HG03342 (cell line): ENCODE data around the gene ARAP2.

ENCODE experiments used
- ATAC-seq: cut with Tn5 transposase; IDR thresholded peaks from one replicate; pipeline ENCODE4 v1.9.1; 2021; ENCODE audit warnings: mild to moderate bottlenecking, moderate library complexity; ENCODE audit not compliant: unreplicated experiment

ARAP2 gene

DNA sequence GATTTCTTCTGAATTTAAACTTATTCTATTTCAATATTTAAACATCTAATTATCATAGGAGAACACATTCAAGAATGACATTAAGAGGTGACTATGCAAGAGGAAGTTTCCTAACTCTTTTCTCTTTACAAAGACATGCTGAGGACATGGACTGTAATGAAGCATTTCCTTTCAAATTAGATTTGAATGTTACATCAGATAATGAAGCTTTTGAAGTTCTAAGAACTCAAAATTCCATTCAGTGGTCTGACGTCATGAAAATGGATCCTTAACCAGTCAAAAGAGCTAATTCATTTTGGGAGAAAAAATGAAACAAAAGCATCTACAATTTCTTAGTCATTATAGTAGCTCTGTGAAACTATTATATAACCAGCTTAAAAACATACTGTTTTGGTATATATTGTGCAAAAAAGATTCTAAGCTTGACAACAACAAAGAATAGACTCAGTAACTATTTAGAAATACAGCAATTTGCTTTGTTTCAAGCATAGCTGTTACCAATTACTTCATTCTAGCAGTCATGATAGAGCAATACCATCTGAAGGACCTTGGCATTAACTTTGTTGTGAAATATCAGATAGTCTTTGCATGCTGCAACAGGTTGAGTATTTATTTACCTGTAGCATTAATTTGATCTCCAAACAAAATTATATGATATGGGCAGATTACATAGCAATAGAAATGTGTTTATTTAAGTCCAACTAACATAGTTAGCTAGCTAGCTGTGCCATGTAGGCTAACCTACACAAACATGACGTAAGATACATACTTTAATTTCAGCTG is 23.4 kb upstream of the ARAP2 start:
- ATAC-seq = no peak

DNA sequence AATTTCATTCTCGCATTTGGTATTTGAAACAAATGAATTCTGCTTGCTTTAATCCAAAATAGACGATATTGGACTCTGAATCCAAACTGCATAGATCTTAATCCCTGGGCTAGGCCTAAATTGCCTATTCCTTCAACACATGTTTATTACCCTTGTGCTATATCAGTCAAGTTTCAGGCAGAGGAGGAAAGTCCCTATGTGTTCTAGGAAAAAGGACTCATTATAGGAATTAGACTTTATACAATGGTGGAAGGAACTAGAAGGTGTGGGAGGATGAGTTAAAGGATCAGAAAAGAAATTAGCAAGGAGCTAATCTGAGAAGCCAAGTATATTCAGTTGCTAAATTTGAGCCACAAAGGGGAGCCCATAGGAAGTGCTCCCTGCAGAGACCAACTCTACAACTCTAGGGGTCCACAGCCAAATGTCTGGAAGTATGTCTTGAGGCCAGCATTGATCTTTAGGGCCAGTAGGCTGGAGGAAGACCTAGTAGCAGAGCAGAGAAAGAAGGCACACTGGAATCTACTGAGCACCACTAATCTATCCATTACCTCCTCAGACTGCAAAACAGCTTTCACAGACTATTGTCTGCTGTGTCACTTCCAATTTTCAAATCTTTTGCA is 20.0 kb upstream of the ARAP2 start:
- no peak for ATAC-seq

DNA sequence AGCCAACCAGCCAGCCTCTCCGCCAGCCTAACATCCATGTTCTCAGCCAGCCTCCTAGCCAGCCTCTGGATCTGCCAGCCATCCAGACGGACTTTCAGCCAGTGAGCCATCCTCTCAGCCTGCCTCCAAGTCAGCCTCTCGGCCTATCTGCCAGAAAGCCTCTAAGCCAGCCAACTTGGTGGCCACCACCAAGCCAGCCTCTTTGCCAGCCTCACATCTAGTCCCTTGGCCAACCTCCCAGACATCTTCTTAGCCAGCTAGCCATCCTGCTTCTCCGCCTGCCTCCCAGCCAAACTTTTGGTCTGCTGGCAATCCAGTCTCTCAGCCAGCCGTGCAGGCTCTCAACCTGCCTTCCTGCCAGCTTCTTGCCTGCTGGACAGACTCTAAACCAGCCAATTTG is 16.4 kb upstream of the ARAP2 start:
- ATAC-seq = no peak

DNA sequence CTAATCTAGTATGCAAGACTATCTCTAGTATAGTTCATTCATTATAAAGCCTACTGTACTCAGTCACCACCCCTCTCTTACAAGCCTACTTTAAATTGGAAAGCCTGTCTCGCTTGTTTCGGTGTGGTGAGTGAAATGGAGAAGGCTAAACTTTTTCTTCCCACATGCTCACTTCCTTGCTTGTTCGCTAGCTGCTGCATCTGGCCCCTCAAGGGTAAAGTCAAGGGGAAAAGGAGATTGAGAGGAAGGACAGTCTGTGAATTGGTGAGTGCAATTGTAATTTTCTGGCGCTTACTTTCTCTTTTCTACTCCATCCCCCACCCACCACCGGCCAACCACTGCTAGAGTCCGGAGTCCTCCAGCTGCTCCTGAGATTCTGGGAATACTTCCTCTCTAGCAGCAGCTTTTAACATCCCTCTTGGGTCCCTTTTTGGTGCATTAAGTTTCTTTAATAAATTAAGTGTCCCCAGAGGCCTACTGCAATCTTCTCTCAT is 12.1 kb upstream of the ARAP2 start:
- peak; percentile 58 for ATAC-seq

DNA sequence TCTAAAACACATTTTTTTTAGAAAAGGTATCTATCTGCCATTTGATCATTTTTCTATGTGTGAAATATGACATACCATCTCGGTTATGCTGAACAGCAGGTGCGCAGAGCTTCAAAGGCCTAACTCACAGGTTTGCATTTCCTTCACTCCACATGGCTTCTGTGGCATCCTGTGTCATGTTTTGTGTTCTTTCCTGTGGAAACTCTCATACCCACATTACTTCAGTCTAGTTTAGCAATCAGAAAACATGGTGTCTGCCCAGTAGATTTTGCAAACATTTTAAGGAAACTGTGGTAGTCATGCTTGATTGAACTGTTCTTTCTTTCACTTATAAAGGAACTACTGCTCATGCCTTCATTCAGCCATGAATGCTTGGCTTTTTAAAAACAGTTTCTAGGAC is 11.3 kb upstream of the ARAP2 start:
- peak; percentile 83 for ATAC-seq

DNA sequence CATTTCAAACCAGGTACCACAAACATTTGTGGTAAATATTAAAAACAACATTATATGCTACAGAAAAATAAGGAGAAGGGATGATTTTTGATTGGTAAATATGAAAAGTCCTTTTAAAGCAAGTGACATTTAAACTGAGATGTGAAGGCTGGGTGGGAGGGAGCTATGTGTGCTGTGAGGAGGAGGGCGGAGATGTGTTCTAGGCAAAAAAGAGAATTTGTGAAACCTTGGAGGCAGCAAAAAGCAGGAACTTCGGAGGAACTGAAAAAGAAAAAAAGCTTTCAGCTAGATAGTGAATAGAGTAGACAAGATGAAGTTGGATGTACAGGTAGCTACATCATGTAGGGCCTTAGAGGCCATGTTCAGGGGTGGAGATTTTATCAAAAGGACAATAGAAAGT is 10.1 kb upstream of the ARAP2 start:
- no peak for ATAC-seq

DNA sequence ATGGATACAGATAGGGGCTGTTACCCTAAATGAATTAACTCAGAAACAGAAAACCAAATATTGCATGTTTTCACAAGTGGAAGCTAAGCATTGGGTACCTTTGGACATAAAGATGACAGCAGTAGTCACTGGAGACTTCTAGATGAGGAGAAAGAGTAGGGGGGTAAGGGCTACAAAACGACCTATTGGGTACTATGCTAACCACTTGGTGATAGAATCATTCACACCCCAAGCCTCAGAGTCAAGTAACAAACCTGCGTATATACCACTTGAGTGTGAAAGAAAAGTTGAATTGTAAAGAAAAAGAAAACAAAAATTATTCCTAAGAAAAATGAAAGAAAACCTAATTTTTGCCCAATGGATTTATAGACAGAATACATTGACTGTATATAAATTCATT is 7.7 kb upstream of the ARAP2 start:
- no peak for ATAC-seq

DNA sequence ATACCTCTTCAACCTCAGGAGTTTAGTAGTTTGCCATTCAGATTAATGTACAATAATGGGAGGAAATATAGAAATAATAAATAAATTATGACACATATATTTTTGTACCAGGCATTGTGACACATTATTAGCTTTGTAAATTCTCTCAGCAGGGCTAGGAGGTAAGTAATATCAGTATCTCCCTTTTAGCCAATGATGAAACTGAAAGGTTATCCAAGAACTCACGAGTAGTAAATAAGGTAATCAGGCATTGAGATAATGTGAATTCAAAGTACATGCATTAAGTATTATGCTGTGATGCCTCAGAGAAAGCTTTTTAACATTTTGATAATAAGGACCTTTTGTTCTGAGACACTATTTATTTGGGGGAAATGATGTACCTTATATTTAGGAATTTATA is 5.3 kb upstream of the ARAP2 start:
- no peak for ATAC-seq

DNA sequence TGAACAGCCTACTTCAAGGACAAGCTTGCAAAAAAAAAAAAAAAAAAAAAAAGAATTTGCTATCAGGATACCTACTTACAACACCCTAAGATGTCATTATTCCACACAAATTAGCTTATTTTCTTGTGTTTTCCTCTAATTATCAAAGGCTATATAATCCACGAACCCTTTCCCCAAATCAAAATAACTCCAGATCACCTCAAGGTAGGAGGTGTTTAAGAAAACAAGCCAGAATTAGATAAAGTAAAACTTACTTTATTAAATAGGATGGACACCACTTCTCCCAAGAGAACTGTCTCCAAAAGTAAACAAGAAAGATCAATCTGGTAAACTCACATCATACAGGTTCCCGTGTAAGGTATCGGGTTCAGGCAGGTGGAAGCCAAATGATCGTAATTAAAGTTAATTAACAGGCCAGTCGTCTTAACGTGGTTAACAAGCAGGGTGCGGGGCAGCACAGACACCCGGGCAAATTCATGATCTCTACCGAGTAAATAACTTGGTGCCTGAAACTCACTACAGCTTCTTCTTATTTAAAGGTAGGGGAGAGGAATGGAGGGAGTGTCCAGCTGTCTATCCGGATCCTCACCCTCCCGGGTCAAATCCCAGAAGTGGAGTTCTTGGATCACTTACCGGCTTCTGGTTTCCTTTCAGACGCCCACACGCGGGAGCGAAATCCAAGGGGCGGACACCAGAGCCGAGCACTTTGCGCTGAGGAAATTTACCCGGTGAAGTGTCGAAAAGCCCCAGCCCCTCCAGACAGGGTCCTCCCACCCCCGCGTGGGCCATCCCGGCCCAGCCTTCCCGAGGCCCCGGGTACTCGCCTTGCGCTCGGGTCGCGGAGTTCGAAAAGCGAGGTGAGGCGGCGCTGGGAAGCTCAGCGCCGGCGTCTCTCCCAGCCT is 708 bp downstream of the ARAP2 start:
- ATAC-seq = peak; percentile 26

DNA sequence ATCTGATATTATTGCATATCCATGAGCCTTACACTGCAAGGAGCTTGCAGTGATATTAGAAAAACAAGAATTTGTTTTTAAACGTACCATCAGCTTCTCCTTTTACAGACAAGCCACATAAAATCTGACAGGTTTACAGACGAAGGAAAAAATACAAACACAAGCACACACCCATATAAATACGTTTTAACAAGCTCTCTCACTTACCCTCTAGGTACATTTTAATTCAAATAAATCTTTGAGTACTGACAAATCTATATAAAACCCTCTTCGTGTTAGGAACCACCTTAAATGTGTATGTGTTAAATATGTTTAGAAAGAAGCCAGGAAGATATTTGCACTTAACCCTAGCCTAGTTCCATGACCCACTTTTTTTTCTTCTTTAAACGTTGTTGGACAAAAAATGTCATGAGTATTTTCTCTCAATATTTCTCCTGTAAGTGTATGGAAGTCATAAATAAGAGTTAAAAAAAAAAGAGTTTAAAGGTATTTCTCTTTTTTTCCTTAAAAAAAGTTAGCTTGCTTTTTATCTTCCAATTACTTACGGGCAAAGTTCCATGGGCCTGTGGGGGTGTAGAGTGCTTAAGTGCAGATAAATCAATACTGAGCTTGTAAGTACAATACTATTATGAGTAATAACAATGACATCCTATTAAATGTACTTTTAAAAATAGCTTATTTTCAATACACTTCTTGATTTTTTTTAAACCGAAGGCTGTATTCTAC is 1.5 kb downstream of the ARAP2 start:
- no peak for ATAC-seq

DNA sequence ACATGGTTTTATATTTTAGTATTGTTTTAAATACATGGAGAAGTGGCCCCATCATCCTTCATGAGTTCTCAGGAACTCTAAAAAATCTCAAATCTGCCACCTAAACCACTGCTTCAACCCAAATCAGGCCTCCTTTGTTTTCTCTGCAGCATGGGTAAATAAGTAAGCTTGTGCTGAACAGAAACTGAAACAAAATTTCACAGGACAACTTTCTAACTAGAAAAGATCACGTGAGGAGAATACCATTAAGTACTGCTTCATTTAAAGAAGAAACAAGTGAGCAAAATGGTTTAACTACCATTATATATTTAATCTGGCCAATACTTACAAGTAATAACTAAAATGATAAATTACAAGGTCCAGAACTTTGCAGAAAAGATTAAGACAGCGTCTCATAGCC is 2.5 kb downstream of the ARAP2 start:
- peak; percentile 51 for ATAC-seq

DNA sequence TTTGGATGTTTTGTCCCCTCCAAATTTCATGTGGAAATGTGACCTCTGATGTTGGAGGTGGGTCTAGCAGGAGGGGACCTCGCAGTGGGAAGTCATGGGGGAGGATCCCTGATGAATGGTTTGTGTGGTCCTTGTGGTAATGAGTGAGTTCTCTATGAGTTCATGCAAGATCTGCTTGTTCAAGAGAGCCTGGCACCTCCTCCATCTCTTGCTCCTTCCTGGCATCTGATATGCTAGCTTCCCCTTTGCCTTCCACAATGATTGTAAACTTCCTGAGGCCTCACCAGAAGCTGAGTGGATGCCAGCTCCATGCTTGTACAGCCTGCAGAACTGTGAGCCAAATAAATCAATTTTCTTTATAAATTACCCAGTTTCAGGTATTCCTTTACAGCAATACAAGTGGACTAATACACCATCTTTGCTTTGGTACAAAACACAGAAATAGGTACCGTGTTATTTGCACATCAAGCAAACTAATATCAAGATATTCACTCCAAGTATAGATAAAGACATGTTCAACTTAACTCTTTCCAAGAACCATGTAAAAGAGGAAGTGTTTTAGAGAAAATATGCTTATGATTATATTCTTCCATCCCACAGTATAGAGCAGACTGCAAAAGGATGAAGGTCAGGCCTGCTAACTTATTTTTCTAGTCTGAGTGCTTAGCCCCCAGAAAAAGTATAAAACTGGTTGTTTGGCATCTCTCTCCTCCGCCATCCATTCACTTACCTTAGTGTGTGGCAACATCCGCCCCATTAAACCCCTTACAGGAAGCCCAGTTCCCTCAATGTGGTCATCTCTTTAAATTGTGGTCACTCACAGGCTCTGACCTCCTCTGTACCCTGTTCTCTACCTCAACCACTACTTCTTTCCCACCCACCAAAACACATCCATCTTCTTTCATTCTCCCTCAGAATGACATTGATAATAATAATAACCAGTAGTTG is 6.7 kb downstream of the ARAP2 start:
- ATAC-seq = no peak

DNA sequence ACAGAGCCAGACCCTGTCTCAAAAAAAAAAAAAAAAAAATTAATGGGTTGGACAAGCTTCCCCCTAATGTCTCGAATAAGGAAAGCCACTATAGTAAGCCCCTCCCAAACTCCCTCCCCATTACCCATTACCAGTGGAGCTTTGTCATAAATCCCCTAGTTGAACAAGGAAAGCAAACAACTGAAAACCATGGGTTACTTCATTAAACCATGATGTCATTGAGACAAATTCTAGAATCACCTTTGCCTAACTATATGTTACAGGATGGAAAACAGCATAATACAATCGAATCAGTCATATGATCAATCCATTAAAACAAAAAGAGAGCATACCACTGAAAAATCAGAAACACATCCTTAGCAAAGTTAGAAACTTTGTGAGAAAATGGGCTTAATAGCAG is 8.2 kb downstream of the ARAP2 start:
- ATAC-seq = no peak

DNA sequence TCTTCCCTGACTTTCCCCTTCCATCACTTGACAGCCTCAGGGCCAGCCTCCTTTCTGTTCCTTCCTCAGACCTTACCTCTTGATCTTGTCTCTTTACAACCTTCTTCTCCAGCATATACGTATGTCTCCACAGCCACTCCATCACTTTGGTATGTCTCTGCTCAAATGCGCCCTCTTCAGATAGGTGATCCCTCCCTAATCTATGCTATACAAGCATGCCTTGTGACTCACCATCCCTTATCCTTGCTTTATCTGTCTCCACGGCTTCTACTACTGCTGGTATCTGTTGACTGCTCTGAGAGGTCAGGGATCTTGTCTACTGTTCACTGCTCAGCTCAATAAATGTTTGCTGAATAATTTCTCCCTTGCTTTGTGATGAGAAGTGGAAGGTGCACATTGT is 9.0 kb downstream of the ARAP2 start:
- ATAC-seq = no peak

DNA sequence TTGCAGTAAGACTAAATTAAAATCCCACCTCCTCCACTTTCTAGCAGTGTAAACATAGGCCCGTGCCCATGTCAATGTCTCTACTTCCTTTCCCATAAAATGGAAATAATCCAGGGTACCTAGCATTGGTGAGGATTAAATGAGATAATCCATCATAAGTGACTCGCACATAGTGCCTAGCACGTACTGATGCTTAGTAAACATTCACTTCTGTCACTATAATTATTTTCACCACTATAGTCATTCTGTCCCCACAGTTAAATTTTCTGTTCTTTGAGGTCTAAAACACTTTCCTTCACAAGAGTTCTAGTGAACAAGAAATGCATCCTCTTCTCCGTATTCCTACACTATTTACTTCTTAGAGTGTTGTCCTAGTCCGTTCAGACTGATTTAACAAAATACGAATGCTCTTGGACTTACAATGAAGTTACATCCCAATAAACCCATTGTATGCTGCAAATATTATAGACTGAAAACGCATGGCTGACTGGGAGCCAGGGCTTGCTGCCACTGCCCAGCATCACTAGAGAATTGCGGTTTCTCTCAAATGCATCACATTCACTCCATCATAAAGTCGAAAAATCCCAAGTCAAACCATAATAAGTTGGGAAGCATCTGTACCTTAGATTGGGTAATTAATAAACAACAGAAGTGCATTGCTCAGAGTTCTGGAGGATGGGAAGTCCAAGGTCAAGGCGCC is 10.6 kb downstream of the ARAP2 start:
- ATAC-seq = no peak

DNA sequence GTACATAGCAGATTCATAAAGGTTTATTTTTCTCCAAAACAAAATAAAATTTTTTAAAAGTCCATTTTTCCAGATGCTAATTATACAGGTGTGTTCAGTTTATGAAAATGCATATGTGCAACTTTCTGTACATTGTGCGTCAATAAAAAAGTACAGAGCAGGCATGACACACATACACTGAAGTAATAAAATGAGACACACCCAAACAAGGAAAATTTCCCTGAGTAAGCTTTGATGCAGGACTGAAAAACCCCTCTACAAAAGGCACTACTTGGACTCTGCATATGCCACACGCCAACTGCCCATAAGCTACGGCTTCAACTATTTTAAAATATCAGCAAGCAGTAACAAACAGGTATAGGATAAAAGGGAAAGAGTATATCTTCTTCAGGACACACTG is 13.8 kb downstream of the ARAP2 start:
- no peak for ATAC-seq

DNA sequence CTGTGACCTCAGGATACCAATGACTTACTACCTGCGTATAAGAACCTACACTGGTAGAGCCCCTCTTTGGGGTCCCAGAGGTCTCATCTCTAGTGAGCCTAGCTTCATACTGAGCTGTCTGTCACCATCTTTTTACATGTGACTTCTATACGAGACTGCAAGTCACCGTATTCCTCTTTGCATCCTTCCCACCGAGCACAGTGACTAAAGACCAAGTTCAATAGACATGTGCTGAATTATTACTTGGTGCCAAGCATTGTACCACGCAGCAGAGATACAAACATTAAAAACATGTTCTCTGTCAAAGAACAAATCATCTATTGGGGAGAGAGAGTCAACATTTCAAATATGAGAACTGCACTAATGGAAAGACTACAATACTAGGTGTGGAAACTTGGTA is 16.4 kb downstream of the ARAP2 start:
- no peak for ATAC-seq

DNA sequence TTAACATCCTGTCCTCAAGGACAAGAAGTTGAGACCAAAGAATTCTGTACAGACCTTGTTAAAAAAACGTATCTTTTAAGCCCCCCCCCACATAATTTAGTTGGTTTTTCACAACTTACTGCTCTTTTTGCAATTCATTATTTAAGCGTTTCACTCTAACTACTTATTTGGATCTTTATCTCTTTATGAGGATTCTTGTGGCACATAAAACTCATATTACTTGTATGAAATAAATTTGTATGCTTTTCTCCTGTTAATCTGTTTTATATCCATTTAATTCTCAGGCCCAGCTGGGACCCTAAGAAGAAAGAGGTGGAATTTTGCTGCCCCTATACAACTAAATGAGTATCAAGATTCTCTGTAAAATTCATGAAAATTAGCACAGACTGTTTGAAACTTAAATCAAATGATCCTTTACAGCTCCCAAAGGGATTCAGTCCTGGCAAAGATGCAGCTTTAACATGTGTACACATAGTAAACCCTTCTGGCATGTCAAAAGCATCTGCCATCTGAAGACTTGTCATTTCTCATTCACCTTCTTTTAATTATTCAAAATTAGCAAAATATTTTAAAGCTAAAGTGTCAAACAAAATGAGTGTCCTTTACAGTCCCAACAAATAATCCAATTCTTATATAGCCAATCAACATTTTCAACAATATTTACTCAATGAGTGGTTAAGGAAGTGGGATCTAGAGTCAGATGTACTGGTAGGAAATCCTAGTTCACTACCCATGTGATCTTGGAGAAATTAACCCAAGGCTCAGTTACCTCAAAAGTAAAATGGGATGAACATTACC is 17.7 kb downstream of the ARAP2 start:
- ATAC-seq = no peak
